ENCODE measurements around the gene TAAR1. TPM values are rescaled to one million over a fixed set of nuclear protein-coding genes. Genes with fewer than 3 reads are reported as not detected.

The TAAR1 gene
- total and polyA plus RNA-seq, 2 donors (not counting 1 experiment from before 2014, with no cell fraction given) = not detected

DNA sequence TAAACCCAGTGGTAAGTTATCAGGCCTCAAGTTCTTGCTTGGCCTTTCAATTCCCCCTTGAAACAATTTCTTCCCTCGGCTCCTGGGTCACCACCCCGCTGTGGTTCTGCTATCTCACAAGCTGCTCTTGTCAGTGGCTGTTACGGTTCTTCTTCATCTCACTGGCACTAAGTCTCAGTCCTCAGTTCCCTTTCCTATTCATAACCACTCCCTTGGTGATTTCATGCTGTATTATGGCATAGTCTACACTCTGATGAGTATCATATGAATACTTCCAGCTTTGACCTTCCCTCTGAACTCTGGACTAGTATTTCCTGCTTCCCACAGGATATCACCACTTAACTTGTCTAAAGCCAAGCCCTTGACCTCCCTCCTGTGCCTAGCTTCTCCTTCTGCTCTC is 7.9 kb downstream of the TAAR1 start:
- no peak overlapping the region for H3K4me3 Mint-ChIP-seq
- CTCF ChIA-PET = interaction anchor here (0.5 kb wide), 1 partner anchor 419 kb away, joined by 3 read pairs; no protein-coding TSS in a partner anchor
- TF ChIP-seq EZH2 (IDR thresholded peaks at IDR 0.05; ENCODE audit: borderline replicate concordance, insufficient read depth, low read depth, low read length, poor library complexity, severe bottlenecking) (no peak), CTCF (IDR thresholded peaks at IDR 0.05) (no peak)

GRCh38 chr6:132650429-132650828 is 8.6 kb downstream of the TAAR1 start:
- H3K4me3 Mint-ChIP-seq = no peak overlapping the region
- no peaks in the 10 kb centered on the region for H4K20me1 ChIP-seq (ENCODE audit: control insufficient read depth, insufficient read depth, low read length, poor library complexity, severe bottlenecking)
- H3K4me1 Mint-ChIP-seq = no peaks in the 10 kb centered on the region
- intact Hi-C loops (cut with micrococcal nuclease) = no loop called here
- no peak overlapping the region for H3K4me3 ChIP-seq (ENCODE audit: control extremely low read depth in 1 of 5, extremely low read depth in 1 of 5, insufficient read depth in 1 of 5, low read depth in 2 of 5, low read length in 4 of 5)
- H3K9ac ChIP-seq (ENCODE audit: low read length) = no peak overlapping the region
- 100% methylated on average over 1 of the region's 1 CpG for WGBS (ENCODE audit: insufficient coverage)
- no peak overlapping the region for H3K4me2 ChIP-seq (replicated peaks; ENCODE audit: low read depth, low read length, poor library complexity, severe bottlenecking)
- POLR2A ChIA-PET = no interaction called here
- CTCF ChIA-PET = no interaction called here
- DNase-seq (no peak), ATAC-seq (ENCODE audit: low read depth) (no peak)
- no peaks in the 10 kb centered on the region for H3K27me3 Mint-ChIP-seq
- H2AFZ ChIP-seq (ENCODE audit: insufficient read depth, low read depth, low read length, poor library complexity, severe bottlenecking) = no peak overlapping the region
- H3K27ac Mint-ChIP-seq = no peak overlapping the region
- no peaks in the 10 kb centered on the region for H3K9me3 ChIP-seq (ENCODE audit: control extremely low read depth in 1 of 3, control insufficient read depth in 2 of 3, insufficient read depth in 1 of 3, low read length in 2 of 3)
- H3K27me3 ChIP-seq (replicated peaks in 1 of 4; ENCODE audit: control extremely low read depth in 1 of 4, control insufficient read depth in 3 of 4, insufficient read depth in 4 of 4, low read length in 3 of 4) = no peaks in the 10 kb centered on the region
- no peaks in the 10 kb centered on the region for H3K4me1 ChIP-seq (ENCODE audit: control insufficient read depth in 2 of 2, insufficient read depth in 2 of 2, low read length in 2 of 2)
- no peak overlapping the region for H3K27ac ChIP-seq (ENCODE audit: low read length in 2 of 2)
- TF ChIP-seq EZH2 (IDR thresholded peaks at IDR 0.05; ENCODE audit: borderline replicate concordance, insufficient read depth, low read depth, low read length, poor library complexity, severe bottlenecking) = no peak
- no peaks in the 10 kb centered on the region for H3K9me3 Mint-ChIP-seq (ENCODE audit: insufficient read depth)
- H3K79me2 ChIP-seq (ENCODE audit: control insufficient read depth, insufficient read depth, low read length) = no peaks in the 10 kb centered on the region
- H3K36me3 ChIP-seq (replicated peaks in 1 of 2; ENCODE audit: control extremely low read depth in 1 of 2, control insufficient read depth in 1 of 2, extremely low read depth in 1 of 2, insufficient read depth in 2 of 2, low read length in 1 of 2) = no peaks in the 10 kb centered on the region

More for the DNA sequence above, 7.9 kb downstream of the TAAR1 start:
- no peaks in the 10 kb centered on the region for H3K9me3 Mint-ChIP-seq (ENCODE audit: insufficient read depth)
- no peaks in the 10 kb centered on the region for H3K36me3 ChIP-seq (replicated peaks in 1 of 2; ENCODE audit: control extremely low read depth in 1 of 2, control insufficient read depth in 1 of 2, extremely low read depth in 1 of 2, insufficient read depth in 2 of 2, low read length in 1 of 2)
- H3K27me3 Mint-ChIP-seq = no peaks in the 10 kb centered on the region
- H3K4me3 ChIP-seq (ENCODE audit: control extremely low read depth in 1 of 5, extremely low read depth in 1 of 5, insufficient read depth in 1 of 5, low read depth in 2 of 5, low read length in 4 of 5) = no peak overlapping the region
- no peaks in the 10 kb centered on the region for H3K4me1 ChIP-seq (ENCODE audit: control insufficient read depth in 2 of 2, insufficient read depth in 2 of 2, low read length in 2 of 2)
- DNase-seq = no peak
- no peak overlapping the region for H3K9ac ChIP-seq (ENCODE audit: low read length)
- H3K79me2 ChIP-seq (ENCODE audit: control insufficient read depth, insufficient read depth, low read length) = no peaks in the 10 kb centered on the region
- intact Hi-C loops (cut with micrococcal nuclease) = no loop called here
- no peaks in the 10 kb centered on the region for H3K27me3 ChIP-seq (replicated peaks in 1 of 4; ENCODE audit: control extremely low read depth in 1 of 4, control insufficient read depth in 3 of 4, insufficient read depth in 4 of 4, low read length in 3 of 4)
- H3K4me2 ChIP-seq (replicated peaks; ENCODE audit: low read depth, low read length, poor library complexity, severe bottlenecking) = no peak overlapping the region
- 78% methylated on average over 3 of the region's 3 CpGs for WGBS (ENCODE audit: insufficient coverage)
- H4K20me1 ChIP-seq (ENCODE audit: control insufficient read depth, insufficient read depth, low read length, poor library complexity, severe bottlenecking) = no peaks in the 10 kb centered on the region
- no peak overlapping the region for H3K27ac ChIP-seq (ENCODE audit: low read length in 2 of 2)
- H3K9me3 ChIP-seq (ENCODE audit: control extremely low read depth in 1 of 3, control insufficient read depth in 2 of 3, insufficient read depth in 1 of 3, low read length in 2 of 3) = no peaks in the 10 kb centered on the region
- POLR2A ChIA-PET = no interaction called here
- no peak overlapping the region for H2AFZ ChIP-seq (ENCODE audit: insufficient read depth, low read depth, low read length, poor library complexity, severe bottlenecking)
- no peaks in the 10 kb centered on the region for H3K4me1 Mint-ChIP-seq
- H3K27ac Mint-ChIP-seq = no peak overlapping the region
- ATAC-seq (ENCODE audit: low read depth) = no peak

Measured in B cell (primary cell).